Fibroblast of skin of abdomen (primary cell): ENCODE measurements around the gene C8G.

Source experiments
- DNase-seq: peaks from one replicate; pipeline ENCODE4 v3.0.0-alpha.2; 2013

C8G gene

GRCh38 chr9:136920734-136921231, 24.3 kb upstream of the C8G start:
- DNase-seq = no peak

- no peak for DNase-seq
These were observed 23.7 kb upstream of the C8G start for GRCh38 chr9:136921307-136921706.

- DNase-seq = no peak
These were observed 23.3 kb upstream of the C8G start for GRCh38 chr9:136921718-136922117.

- DNase-seq = no peak
These were observed 22.5 kb upstream of the C8G start for GRCh38 chr9:136922540-136922939.

- no peak for DNase-seq
These were observed 21.2 kb upstream of the C8G start for GRCh38 chr9:136923881-136924280.

- no peak for DNase-seq
These were observed 19.5 kb upstream of the C8G start for GRCh38 chr9:136925414-136926153.

- DNase-seq = no peak
These were observed 18.8 kb upstream of the C8G start for GRCh38 chr9:136926154-136926704.

GRCh38 chr9:136926749-136927148, 18.3 kb upstream of the C8G start:
- no peak for DNase-seq

- no peak for DNase-seq
These were observed 17.4 kb upstream of the C8G start for GRCh38 chr9:136927343-136928271.

- DNase-seq = no peak
These were observed 16.5 kb upstream of the C8G start for GRCh38 chr9:136928591-136928990.

GRCh38 chr9:136930014-136930413, 15.0 kb upstream of the C8G start:
- no peak for DNase-seq

GRCh38 chr9:136931611-136932130, 13.4 kb upstream of the C8G start:
- DNase-seq = no peak

GRCh38 chr9:136934277-136934676, 10.8 kb upstream of the C8G start:
- no peak for DNase-seq

GRCh38 chr9:136935651-136936050, 9.4 kb upstream of the C8G start:
- no peak for DNase-seq

- no peak for DNase-seq
These were observed 8.3 kb upstream of the C8G start for GRCh38 chr9:136936645-136937170.

GRCh38 chr9:136937186-136938001, 7.6 kb upstream of the C8G start:
- no peak for DNase-seq

GRCh38 chr9:136939431-136939995, 5.5 kb upstream of the C8G start:
- no peak for DNase-seq

- DNase-seq = no peak
These were observed 5.0 kb upstream of the C8G start for GRCh38 chr9:136939996-136940525.

GRCh38 chr9:136940526-136941230, 4.4 kb upstream of the C8G start:
- no peak for DNase-seq
